GM15510 (cell line): ENCODE measurements around the gene TMEM30A.

Experiments
- POLR2A ChIP-seq: IDR thresholded peaks from 3 replicates; pipeline ENCODE4 v1.6.1; 2011; ENCODE audit warnings: borderline replicate concordance; ENCODE audit not compliant: insufficient read length; ENCODE audit errors: extremely low read depth

TMEM30A gene

GRCh38 chr6:75220357-75220756 lies 64.2 kb downstream of the TMEM30A start:
- no peak for TF ChIP-seq POLR2A

- no peak for TF ChIP-seq POLR2A
Observed at GRCh38 chr6:75219263-75219662, 65.3 kb downstream of the TMEM30A start.

GRCh38 chr6:75217193-75217592 lies 67.4 kb downstream of the TMEM30A start:
- no peak for TF ChIP-seq POLR2A

- no peak for TF ChIP-seq POLR2A
Observed at GRCh38 chr6:75215291-75215690, 69.3 kb downstream of the TMEM30A start.

- TF ChIP-seq POLR2A = no peak
Observed at GRCh38 chr6:75213732-75214131, 70.9 kb downstream of the TMEM30A start.

GRCh38 chr6:75213112-75213511 lies 71.5 kb downstream of the TMEM30A start:
- no peak for TF ChIP-seq POLR2A

- TF ChIP-seq POLR2A = no peak
Observed at GRCh38 chr6:75211920-75212590, 72.5 kb downstream of the TMEM30A start.

GRCh38 chr6:75210885-75211739 lies 73.5 kb downstream of the TMEM30A start:
- no peak for TF ChIP-seq POLR2A

- no peak for TF ChIP-seq POLR2A
Observed at GRCh38 chr6:75209184-75209723, 75.3 kb downstream of the TMEM30A start.

- TF ChIP-seq POLR2A = no peak
Observed at GRCh38 chr6:75208298-75209183, 76.1 kb downstream of the TMEM30A start.

GRCh38 chr6:75206576-75207342 lies 77.8 kb downstream of the TMEM30A start:
- TF ChIP-seq POLR2A = no peak

- TF ChIP-seq POLR2A = no peak
Observed at GRCh38 chr6:75205776-75206575, 78.6 kb downstream of the TMEM30A start, which contains the start of gene COL12A1. TSS of gene COL12A1 (minus strand) at chr6:75206053. CDS start at chr6:75202792, 3,261 bp downstream.
